ENCODE results near the gene LPCAT1. TPM values are rescaled to one million over a fixed set of nuclear protein-coding genes. Genes with fewer than 3 reads are reported as not detected.

Gene LPCAT1
- total RNA-seq, 2 donors from 2014 or later: 17.1 to 27.3 TPM

- Histone ChIP-seq H3K4me3 (no peak overlapping the region), H3K36me3 (no peaks in the 10 kb centered on the region), H3K9me3 (no peaks in the 10 kb centered on the region), H3K4me1 (peaks cover 5% of the 10 kb centered on the region), H3K27me3 (no peaks in the 10 kb centered on the region), H3K9ac (ENCODE audit: low read depth in 2 of 2, low read length in 2 of 2) (no peak overlapping the region), H3K27ac (no peak overlapping the region)
- intact Hi-C loops (cut with DNase I): no loop called here
- TF ChIP-seq CTCF (IDR thresholded peaks at IDR 0.05): no peak
- DNase-seq: no peak
Measured at GRCh38 chr5:1502737-1503120, 21.0 kb downstream of the LPCAT1 start.

- Histone ChIP-seq H3K36me3 (no peaks in the 10 kb centered on the region), H3K9ac (ENCODE audit: low read depth in 2 of 2, low read length in 2 of 2) (no peak overlapping the region), H3K9me3 (no peaks in the 10 kb centered on the region), H3K27me3 (no peaks in the 10 kb centered on the region), H3K4me3 (no peak overlapping the region), H3K4me1 (peaks cover 5% of the 10 kb centered on the region), H3K27ac (no peak overlapping the region)
- intact Hi-C loops (cut with DNase I): no loop called here
- no peak for TF ChIP-seq CTCF (IDR thresholded peaks at IDR 0.05)
- peak; percentile 35 for DNase-seq
Measured at GRCh38 chr5:1502046-1502736, 21.6 kb downstream of the LPCAT1 start.

- Histone ChIP-seq H3K9ac (ENCODE audit: low read depth in 2 of 2, low read length in 2 of 2) (peak overlapping the region in 1 of 2 donors; percentile 6), H3K27ac (no peak overlapping the region), H3K9me3 (no peaks in the 10 kb centered on the region), H3K27me3 (no peaks in the 10 kb centered on the region), H3K36me3 (no peaks in the 10 kb centered on the region), H3K4me1 (peaks cover 5% of the 10 kb centered on the region), H3K4me3 (no peak overlapping the region)
- no peak for TF ChIP-seq CTCF (IDR thresholded peaks at IDR 0.05)
- no peak for DNase-seq
- intact Hi-C loops (cut with DNase I): no loop called here
Measured at GRCh38 chr5:1501372-1502045, 22.3 kb downstream of the LPCAT1 start.

GRCh38 chr5:1500411-1501091, 23.2 kb downstream of the LPCAT1 start:
- Histone ChIP-seq H3K27me3 (no peaks in the 10 kb centered on the region), H3K36me3 (no peaks in the 10 kb centered on the region), H3K27ac (no peak overlapping the region), H3K9ac (ENCODE audit: low read depth in 2 of 2, low read length in 2 of 2) (no peak overlapping the region), H3K9me3 (no peaks in the 10 kb centered on the region), H3K4me3 (no peak overlapping the region), H3K4me1 (peaks cover 5% of the 10 kb centered on the region)
- DNase-seq: no peak
- intact Hi-C loops (cut with DNase I): no loop called here
- no peak for TF ChIP-seq CTCF (IDR thresholded peaks at IDR 0.05)

GRCh38 chr5:1499851-1500250, 23.9 kb downstream of the LPCAT1 start:
- Histone ChIP-seq H3K27me3 (no peaks in the 10 kb centered on the region), H3K4me3 (no peak overlapping the region), H3K27ac (no peak overlapping the region), H3K4me1 (peaks cover 5% of the 10 kb centered on the region), H3K9ac (ENCODE audit: low read depth in 2 of 2, low read length in 2 of 2) (no peak overlapping the region), H3K36me3 (no peaks in the 10 kb centered on the region), H3K9me3 (no peaks in the 10 kb centered on the region)
- DNase-seq: no peak
- no peak for TF ChIP-seq CTCF (IDR thresholded peaks at IDR 0.05)
- intact Hi-C loops (cut with DNase I): no loop called here
